ENCODE measurements around the gene NOS3.
"Not testable (repeated sequence)": the region's sequence is repeated elsewhere in the genome, so short reads cannot be mapped to it uniquely, and the experiment has no call there.

Gene NOS3

GRCh38 chr7:151003572-151003971, 12.8 kb downstream of the NOS3 start:
- DNase-seq, result no peak

GRCh38 chr7:151005566-151005965, 14.7 kb downstream of the NOS3 start:
- no peak for DNase-seq

GRCh38 chr7:151006590-151007300, 15.9 kb downstream of the NOS3 start:
- DNase-seq, result no peak

GRCh38 chr7:151007469-151007898, 16.7 kb downstream of the NOS3 start:
- DNase-seq, result no peak

GRCh38 chr7:151008143-151008510, 17.3 kb downstream of the NOS3 start:
- no peak for DNase-seq

- DNase-seq, result no peak
Observed at GRCh38 chr7:151008511-151009323, 17.9 kb downstream of the NOS3 start.

- DNase-seq, result no peak
Observed at GRCh38 chr7:151009327-151010036, 18.7 kb downstream of the NOS3 start.

GRCh38 chr7:151010037-151010306, 19.2 kb downstream of the NOS3 start:
- no peak for DNase-seq

GRCh38 chr7:151010307-151011096, 19.7 kb downstream of the NOS3 start:
- DNase-seq, result no peak

- no peak for DNase-seq
Observed at GRCh38 chr7:151011097-151011409, 20.2 kb downstream of the NOS3 start.

GRCh38 chr7:151011616-151012015, 20.8 kb downstream of the NOS3 start:
- DNase-seq, result not testable (repeated sequence)

- no peak for DNase-seq
Observed at GRCh38 chr7:151012031-151012692, 21.3 kb downstream of the NOS3 start.

GRCh38 chr7:151012911-151013347, 22.1 kb downstream of the NOS3 start:
- no peak for DNase-seq

- no peak for DNase-seq
Observed at GRCh38 chr7:151013356-151013732, 22.5 kb downstream of the NOS3 start.

- peak; percentile 19 for DNase-seq
Observed at GRCh38 chr7:151013733-151014497, 23.1 kb downstream of the NOS3 start.

GRCh38 chr7:151014950-151015349, 24.1 kb downstream of the NOS3 start:
- no peak for DNase-seq

- DNase-seq, result no peak
Observed at GRCh38 chr7:151015967-151016366, 25.1 kb downstream of the NOS3 start.

GRCh38 chr7:151016505-151016904, 25.7 kb downstream of the NOS3 start:
- no peak for DNase-seq

- DNase-seq, result no peak
Observed at GRCh38 chr7:151016942-151017341, 26.1 kb downstream of the NOS3 start.

GRCh38 chr7:151017370-151017952, 26.6 kb downstream of the NOS3 start:
- no peak for DNase-seq

- DNase-seq, result no peak
Observed at GRCh38 chr7:151017953-151018420, 27.2 kb downstream of the NOS3 start.
